HG02973 (cell line): Measurements from ENCODE around the gene INSIG1.

Experiments
- ATAC-seq: cut with Tn5 transposase; IDR thresholded peaks from one replicate; pipeline ENCODE4 v1.9.1; 2021; ENCODE audit warnings: moderate library complexity; ENCODE audit not compliant: unreplicated experiment

INSIG1 gene

GRCh38 chr7:155265961-155266360 lies 31.7 kb upstream of the INSIG1 start:
- ATAC-seq, result no peak

- ATAC-seq, result no peak
Observed at GRCh38 chr7:155266440-155266839, 31.2 kb upstream of the INSIG1 start.

GRCh38 chr7:155267023-155267422 lies 30.7 kb upstream of the INSIG1 start:
- no peak for ATAC-seq

GRCh38 chr7:155267436-155267835 lies 30.2 kb upstream of the INSIG1 start:
- no peak for ATAC-seq

GRCh38 chr7:155268211-155268610 lies 29.5 kb upstream of the INSIG1 start:
- no peak for ATAC-seq

GRCh38 chr7:155268921-155269650 lies 28.6 kb upstream of the INSIG1 start:
- no peak for ATAC-seq

- ATAC-seq, result no peak
Observed at GRCh38 chr7:155269766-155270585, 27.7 kb upstream of the INSIG1 start.

- ATAC-seq, result no peak
Observed at GRCh38 chr7:155270861-155271260, 26.8 kb upstream of the INSIG1 start.

- ATAC-seq, result no peak
Observed at GRCh38 chr7:155274633-155275355, 22.9 kb upstream of the INSIG1 start.

GRCh38 chr7:155276042-155276799 lies 21.5 kb upstream of the INSIG1 start:
- no peak for ATAC-seq

GRCh38 chr7:155276800-155277375 lies 20.8 kb upstream of the INSIG1 start:
- ATAC-seq, result no peak

- ATAC-seq, result no peak
Observed at GRCh38 chr7:155277385-155277994, 20.2 kb upstream of the INSIG1 start.

GRCh38 chr7:155278921-155279320 lies 18.8 kb upstream of the INSIG1 start:
- no peak for ATAC-seq

GRCh38 chr7:155279787-155280445 lies 17.8 kb upstream of the INSIG1 start:
- ATAC-seq, result no peak

GRCh38 chr7:155280446-155281397 lies 17.0 kb upstream of the INSIG1 start:
- ATAC-seq, result no peak

- ATAC-seq, result no peak
Observed at GRCh38 chr7:155281398-155281969, 16.2 kb upstream of the INSIG1 start.

GRCh38 chr7:155282671-155283070 lies 15.0 kb upstream of the INSIG1 start:
- no peak for ATAC-seq

- ATAC-seq, result no peak
Observed at GRCh38 chr7:155283565-155284194, 14.0 kb upstream of the INSIG1 start.
